ENCODE measurements around the gene CCDC68.
A peak's percentile ranks its signal among the peaks of the same experiment; 100 is the strongest.

Gene CCDC68

GRCh38 chr18:54911551-54911950, 47.7 kb downstream of the CCDC68 start:
- no peak for DNase-seq

GRCh38 chr18:54910161-54910919, 48.9 kb downstream of the CCDC68 start:
- no peak for DNase-seq

- DNase-seq, result no peak
Measured at GRCh38 chr18:54909538-54909937, 49.7 kb downstream of the CCDC68 start.

- no peak for DNase-seq
Measured at GRCh38 chr18:54906331-54907185, 52.7 kb downstream of the CCDC68 start.

GRCh38 chr18:54905629-54906028, 53.6 kb downstream of the CCDC68 start:
- DNase-seq, result no peak

GRCh38 chr18:54904581-54904980, 54.7 kb downstream of the CCDC68 start:
- no peak for DNase-seq

- DNase-seq, result no peak
Measured at GRCh38 chr18:54900290-54900689, 59.0 kb downstream of the CCDC68 start.

GRCh38 chr18:54899500-54899899, 59.8 kb downstream of the CCDC68 start:
- no peak for DNase-seq

GRCh38 chr18:54888933-54889332, 70.3 kb downstream of the CCDC68 start:
- DNase-seq, result no peak

GRCh38 chr18:54888378-54888777, 70.9 kb downstream of the CCDC68 start:
- no peak for DNase-seq

GRCh38 chr18:54883816-54884604, 75.3 kb downstream of the CCDC68 start:
- peak; percentile 48 for DNase-seq

- no peak for DNase-seq
Measured at GRCh38 chr18:54882318-54882717, 76.9 kb downstream of the CCDC68 start.

- no peak for DNase-seq
Measured at GRCh38 chr18:54881229-54881768, 78.0 kb downstream of the CCDC68 start.

GRCh38 chr18:54880395-54881105, 78.7 kb downstream of the CCDC68 start:
- no peak for DNase-seq

GRCh38 chr18:54879691-54880090, 79.6 kb downstream of the CCDC68 start:
- DNase-seq, result no peak

- no peak for DNase-seq
Measured at GRCh38 chr18:54878659-54879358, 80.5 kb downstream of the CCDC68 start.

- no peak for DNase-seq
Measured at GRCh38 chr18:54878159-54878622, 81.1 kb downstream of the CCDC68 start.

- DNase-seq, result no peak
Measured at GRCh38 chr18:54877076-54877475, 82.2 kb downstream of the CCDC68 start.

- no peak for DNase-seq
Measured at GRCh38 chr18:54875063-54875462, 84.2 kb downstream of the CCDC68 start.

GRCh38 chr18:54873884-54874255, 85.4 kb downstream of the CCDC68 start:
- no peak for DNase-seq

GRCh38 chr18:54872681-54873080, 86.6 kb downstream of the CCDC68 start:
- no peak for DNase-seq

GRCh38 chr18:54871231-54871630, 88.0 kb downstream of the CCDC68 start:
- DNase-seq, result no peak
